Common myeloid progenitor, CD34-positive (primary cell): Measurements from ENCODE around the gene JAG2.

Experiments
- CTCF ChIA-PET: fragments of 350-600 bp; sonication (Branson Sonifier 250); formaldehyde crosslinking; loops from one replicate; lab custom pipeline; 2021; ENCODE audit warnings: antibody characterized with exemption; lab: Charles Lee
- POLR2A ChIA-PET: fragments of 350-600 bp; sonication (Branson Sonifier 250); formaldehyde crosslinking; loops from one replicate; lab custom pipeline; 2021; ENCODE audit warnings: antibody characterized with exemption; lab: Charles Lee
- DNase-seq, 3 donors: peaks; one replicate each; pipeline versions ENCODE4 v3.0.0 to v3.0.0-alpha.2; 2013
- H3K27ac ChIP-seq, 2 experiments: 1 replicate in 1 of 2; 2 replicates in 1 of 2; pipeline ENCODE4 v1.7.0; 2013; ENCODE audit warnings: inconsistent platforms in 2 of 2, low read length in 2 of 2, mild to moderate bottlenecking in 2 of 2, low read depth in 1 of 2, moderate library complexity in 1 of 2; ENCODE audit not compliant: severe bottlenecking in 2 of 2, insufficient read depth in 1 of 2, poor library complexity in 1 of 2
- H3K27me3 ChIP-seq, 5 experiments: replicated peaks in 2 of 5; 1 replicate in 3 of 5; 2 replicates in 2 of 5; pipeline versions ENCODE4 v1.6.1 to v1.7.0; 2013; ENCODE audit warnings: low read length in 4 of 5, mild to moderate bottlenecking in 2 of 5, moderate library complexity in 2 of 5, inconsistent platforms in 1 of 5; ENCODE audit not compliant: insufficient read depth in 5 of 5, control insufficient read depth in 4 of 5
- H3K36me3 ChIP-seq, 4 experiments: 1 replicate in 2 of 4; 2 replicates in 2 of 4; pipeline versions ENCODE4 v1.6.1 to v1.7.0; 2013; ENCODE audit warnings: low read length in 3 of 4, control low read depth in 1 of 4, mild to moderate bottlenecking in 1 of 4; ENCODE audit not compliant: control insufficient read depth in 4 of 4, insufficient read depth in 4 of 4
- H3K4me1 ChIP-seq, 4 experiments: 1 replicate in 3 of 4; 2 replicates in 1 of 4; pipeline versions ENCODE4 v1.6.1 to v1.7.1; 2013; ENCODE audit warnings: low read length in 3 of 4, mild to moderate bottlenecking in 3 of 4, control low read depth in 1 of 4, inconsistent platforms in 1 of 4, moderate library complexity in 1 of 4; ENCODE audit not compliant: control insufficient read depth in 4 of 4, insufficient read depth in 4 of 4; ENCODE audit errors: control extremely low read depth in 1 of 4
- H3K4me3 ChIP-seq, 7 experiments: 1 replicate in 4 of 7; 2 replicates in 3 of 7; pipeline versions ENCODE4 v1.5.1 to v1.7.0; 2013; ENCODE audit warnings: mild to moderate bottlenecking in 7 of 7, low read length in 6 of 7, moderate library complexity in 6 of 7, inconsistent platforms in 2 of 7, low read depth in 2 of 7, control low read depth in 1 of 7; ENCODE audit not compliant: insufficient read depth in 4 of 7, control insufficient read depth in 1 of 7; ENCODE audit errors: extremely low read depth in 1 of 7
- H3K9me3 ChIP-seq, 5 experiments: 1 replicate in 4 of 5; 2 replicates in 1 of 5; pipeline versions ENCODE4 v1.6.1 to v1.7.1; 2013; ENCODE audit warnings: low read length in 4 of 5, mild to moderate bottlenecking in 2 of 5, inconsistent platforms in 1 of 5, low read depth in 1 of 5, moderate library complexity in 1 of 5; ENCODE audit not compliant: control insufficient read depth in 4 of 5, insufficient read depth in 2 of 5; ENCODE audit errors: control extremely low read depth in 1 of 5
- WGBS: methylation state at CpG from one replicate; pipeline ENCODE4 v1.1.5; 2013; ENCODE audit not compliant: insufficient coverage; 5-methylcytosine and 5-hydroxymethylcytosine counted together

JAG2 gene

DNA sequence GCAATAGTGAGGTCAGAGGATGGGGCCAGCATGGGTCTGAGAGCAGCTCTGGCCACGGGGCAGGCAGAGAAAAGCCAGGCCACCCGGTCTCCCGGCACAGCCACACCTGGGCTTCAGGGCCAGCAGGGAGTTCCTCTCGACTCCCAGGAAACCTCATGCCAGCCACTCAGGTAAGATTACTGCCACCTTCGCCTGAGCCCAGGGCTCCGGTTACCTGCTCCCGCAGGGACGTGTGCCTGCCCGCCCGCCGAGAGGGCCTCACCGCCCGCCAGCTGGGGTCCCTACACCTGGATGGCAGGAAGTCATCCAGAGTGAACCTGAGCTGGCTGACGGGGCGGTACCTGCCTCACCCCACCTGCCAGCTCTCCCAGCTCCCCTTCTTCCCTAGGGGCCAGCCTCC is 7.3 kb downstream of the JAG2 start:
- Histone ChIP-seq H3K27ac (no peak overlapping the region), H3K27me3 (peaks cover 0 to 5% (median 2%) of the 10 kb centered on the region in 5 experiments), H3K36me3 (no peaks in the 10 kb centered on the region), H3K9me3 (no peaks in the 10 kb centered on the region), H3K4me3 (no peak overlapping the region), H3K4me1 (peaks cover 0 to 10% (median 6%) of the 10 kb centered on the region in 4 experiments)
- POLR2A ChIA-PET, result no interaction called here
- no peak for DNase-seq
- CTCF ChIA-PET, result interaction anchor here (1.5 kb wide), 1 partner anchor 71 kb away, joined by 3 read pairs; no protein-coding TSS in a partner anchor
- WGBS, result 90% methylated on average over 14 of the region's 15 CpGs

DNA sequence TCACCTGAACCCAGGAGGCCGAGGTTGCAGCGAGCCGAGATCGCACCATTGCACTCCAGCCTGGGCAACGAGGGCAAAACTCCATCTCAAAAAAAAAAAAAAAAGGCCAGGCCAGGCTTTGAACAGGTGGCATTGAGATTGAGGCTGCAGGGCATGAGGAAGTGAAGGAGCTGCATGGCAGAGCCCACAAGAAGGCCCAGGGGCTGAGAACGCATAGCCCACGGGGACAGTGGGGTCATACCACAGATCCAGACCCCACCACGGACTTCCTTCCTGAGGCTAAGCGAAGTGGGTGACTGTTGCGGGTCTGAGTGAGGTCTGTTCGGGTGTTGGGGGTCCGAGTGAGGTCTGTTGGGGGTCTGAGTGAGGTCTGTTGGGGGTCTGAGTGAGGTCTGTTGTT is 7.8 kb downstream of the JAG2 start:
- Histone ChIP-seq H3K4me1 (peaks cover 0 to 10% (median 6%) of the 10 kb centered on the region in 4 experiments), H3K27ac (no peak overlapping the region), H3K9me3 (no peaks in the 10 kb centered on the region), H3K27me3 (peaks cover 0 to 2% (median 0%) of the 10 kb centered on the region in 5 experiments), H3K36me3 (no peaks in the 10 kb centered on the region), H3K4me3 (no peak overlapping the region)
- peak; percentile 27 to 78 (median 71) for DNase-seq
- POLR2A ChIA-PET, result no interaction called here
- 39% methylated on average over 3 of the region's 12 CpGs for WGBS
- CTCF ChIA-PET, result interaction anchor here (0.7 to 1.5 kb wide), 3 partner anchors 16 to 71 kb away, joined by 3 read pairs; no protein-coding TSS in a partner anchor

DNA sequence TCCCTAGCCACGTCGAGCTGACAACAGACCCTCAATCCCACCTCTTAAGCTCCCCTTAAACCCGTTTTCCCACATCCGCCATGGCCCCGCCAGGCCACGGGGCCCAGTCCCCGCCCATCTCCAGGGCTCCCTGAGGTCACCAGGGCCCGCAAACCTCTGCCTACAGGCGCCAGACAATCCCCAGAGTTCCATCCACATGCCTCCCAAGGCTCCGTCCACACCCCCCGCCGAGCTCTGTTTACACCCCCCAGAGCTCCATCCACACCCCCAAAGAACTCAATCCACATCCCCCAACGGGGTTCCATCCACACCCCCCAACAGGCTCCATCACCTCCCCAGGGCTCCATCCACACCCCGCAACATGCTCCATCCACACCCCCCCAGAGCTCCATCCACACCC is 9.2 kb downstream of the JAG2 start:
- peaks cover 0 to 2% (median 0%) of the 10 kb centered on the region in 5 experiments for H3K27me3 ChIP-seq
- ChIA-PET CTCF (interaction anchor here (0.6 to 1.3 kb wide), 2 partner anchors 18 to 60 kb away, joined by 3 read pairs; no protein-coding TSS in a partner anchor), POLR2A (no interaction called here)
- no peak overlapping the region for H3K27ac ChIP-seq
- WGBS, result 99% methylated on average over 9 of the region's 14 CpGs
- DNase-seq, result no peak
- no peaks in the 10 kb centered on the region for H3K9me3 ChIP-seq
- H3K4me3 ChIP-seq, result no peak overlapping the region
- H3K36me3 ChIP-seq, result no peaks in the 10 kb centered on the region
- H3K4me1 ChIP-seq, result peaks cover 0 to 10% (median 6%) of the 10 kb centered on the region in 4 experiments

DNA sequence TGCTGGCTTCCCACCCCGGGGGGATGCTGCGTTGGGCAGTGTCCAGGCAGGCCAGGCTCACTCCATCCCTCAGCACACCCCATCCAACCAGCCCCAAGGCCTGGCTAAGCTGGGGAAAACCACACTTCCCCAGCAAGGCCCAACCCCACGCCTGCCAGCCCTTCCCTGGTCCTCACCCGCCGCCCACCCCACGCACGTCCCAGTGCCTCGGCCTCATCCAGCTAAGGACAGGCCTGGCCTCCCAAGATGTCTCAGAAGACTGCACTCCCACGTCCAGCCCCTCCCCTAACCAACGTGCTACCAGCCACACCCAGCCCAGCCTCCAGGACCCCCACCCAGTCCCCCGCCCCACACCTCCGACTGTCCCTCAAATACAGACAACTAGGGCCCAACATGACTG is 9.8 kb downstream of the JAG2 start:
- 87% methylated on average over 10 of the region's 12 CpGs for WGBS
- H3K4me3 ChIP-seq, result no peak overlapping the region
- POLR2A ChIA-PET, result no interaction called here

GRCh38 chr14:105157872-105158271 is 10.7 kb downstream of the JAG2 start:
- Histone ChIP-seq H3K36me3 (no peaks in the 10 kb centered on the region), H3K4me1 (peaks cover 0 to 12% (median 8%) of the 10 kb centered on the region in 4 experiments), H3K4me3 (no peak overlapping the region), H3K27ac (no peak overlapping the region), H3K27me3 (no peaks in the 10 kb centered on the region), H3K9me3 (no peaks in the 10 kb centered on the region)
- no peak for DNase-seq
- POLR2A ChIA-PET, result no interaction called here
- 87% methylated on average over 10 of the region's 15 CpGs for WGBS
- CTCF ChIA-PET, result interaction anchor here (0.5 kb wide), 1 partner anchor 140 kb away, joined by 4 read pairs; no protein-coding TSS in a partner anchor

More for the DNA sequence above, 9.8 kb downstream of the JAG2 start:
- DNase-seq, result no peak
- Histone ChIP-seq H3K27ac (no peak overlapping the region), H3K4me1 (peaks cover 0 to 10% (median 6%) of the 10 kb centered on the region in 4 experiments), H3K36me3 (no peaks in the 10 kb centered on the region), H3K27me3 (no peaks in the 10 kb centered on the region), H3K9me3 (no peaks in the 10 kb centered on the region)
- CTCF ChIA-PET, result no interaction called here

- 93% methylated on average over 29 of the region's 31 CpGs for WGBS
- H3K27ac ChIP-seq, result no peak overlapping the region
- DNase-seq, result no peak
- H3K9me3 ChIP-seq, result no peaks in the 10 kb centered on the region
- H3K4me3 ChIP-seq, result no peak overlapping the region
- CTCF ChIA-PET, result no interaction called here
- POLR2A ChIA-PET, result no interaction called here
- H3K27me3 ChIP-seq, result no peaks in the 10 kb centered on the region
- peaks cover 0 to 12% (median 8%) of the 10 kb centered on the region in 4 experiments for H3K4me1 ChIP-seq
- no peaks in the 10 kb centered on the region for H3K36me3 ChIP-seq
Measured at GRCh38 chr14:105156414-105157375, 11.9 kb downstream of the JAG2 start.
